ENCODE measurements around the gene KIAA0825.

GRCh38 chr5:94355811-94356210 is 262.6 kb downstream of the KIAA0825 start:
- TF ChIP-seq CTCF (conservative IDR thresholded peaks at IDR 0.05) (no peak), EZH2 (IDR thresholded peaks at IDR 0.05; ENCODE audit: low read depth) (no peak)
